GM19025 (cell line): Measurements from ENCODE around the gene RGS18.
"Not testable (repeated sequence)": the region's sequence is repeated elsewhere in the genome, so short reads cannot be mapped to it uniquely, and the experiment has no call there.

Experiments
- ATAC-seq: cut with Tn5 transposase; IDR thresholded peaks from one replicate; pipeline ENCODE4 v1.9.1; 2021; ENCODE audit warnings: mild to moderate bottlenecking, low read depth, moderate library complexity; ENCODE audit not compliant: unreplicated experiment

Gene RGS18, protein sequence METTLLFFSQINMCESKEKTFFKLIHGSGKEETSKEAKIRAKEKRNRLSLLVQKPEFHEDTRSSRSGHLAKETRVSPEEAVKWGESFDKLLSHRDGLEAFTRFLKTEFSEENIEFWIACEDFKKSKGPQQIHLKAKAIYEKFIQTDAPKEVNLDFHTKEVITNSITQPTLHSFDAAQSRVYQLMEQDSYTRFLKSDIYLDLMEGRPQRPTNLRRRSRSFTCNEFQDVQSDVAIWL

GRCh38 chr1:192158181-192158580 is at the start of gene RGS18:
TSS of gene RGS18 (plus strand) at chr1:192158462. CDS start at chr1:192158638, 176 bp downstream.
- no peak for ATAC-seq

- no peak for ATAC-seq
These were observed 48.7 kb upstream of the RGS18 start for GRCh38 chr1:192109576-192109975.

DNA sequence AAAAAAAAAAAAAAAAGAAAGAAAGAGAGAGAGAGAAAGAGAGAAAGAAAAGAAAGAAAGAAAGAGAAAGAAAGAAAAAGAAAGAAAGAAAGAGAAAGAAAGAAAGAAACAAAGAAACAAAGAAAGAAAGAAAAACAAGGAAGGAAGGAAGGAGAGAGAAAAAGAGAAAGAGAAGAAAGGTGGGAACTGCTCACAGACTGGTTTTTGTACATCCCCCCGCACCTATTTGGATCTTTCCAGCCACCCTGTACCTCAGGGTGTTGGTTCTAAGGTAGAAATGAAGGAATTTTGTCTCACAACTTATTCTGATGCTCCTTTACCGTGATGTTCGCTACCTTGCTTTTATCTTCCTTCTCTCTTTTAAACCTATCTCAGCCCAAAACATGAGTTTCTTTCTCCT is 43.3 kb upstream of the RGS18 start:
- ATAC-seq, result no peak

- no peak for ATAC-seq
These were observed 39.3 kb upstream of the RGS18 start for GRCh38 chr1:192118881-192119405.

GRCh38 chr1:192119701-192120100 is 38.6 kb upstream of the RGS18 start:
- no peak for ATAC-seq

- ATAC-seq, result no peak
These were observed 35.6 kb upstream of the RGS18 start for GRCh38 chr1:192122668-192123067.

- no peak for ATAC-seq
These were observed 35.0 kb upstream of the RGS18 start for GRCh38 chr1:192123212-192123611.

DNA sequence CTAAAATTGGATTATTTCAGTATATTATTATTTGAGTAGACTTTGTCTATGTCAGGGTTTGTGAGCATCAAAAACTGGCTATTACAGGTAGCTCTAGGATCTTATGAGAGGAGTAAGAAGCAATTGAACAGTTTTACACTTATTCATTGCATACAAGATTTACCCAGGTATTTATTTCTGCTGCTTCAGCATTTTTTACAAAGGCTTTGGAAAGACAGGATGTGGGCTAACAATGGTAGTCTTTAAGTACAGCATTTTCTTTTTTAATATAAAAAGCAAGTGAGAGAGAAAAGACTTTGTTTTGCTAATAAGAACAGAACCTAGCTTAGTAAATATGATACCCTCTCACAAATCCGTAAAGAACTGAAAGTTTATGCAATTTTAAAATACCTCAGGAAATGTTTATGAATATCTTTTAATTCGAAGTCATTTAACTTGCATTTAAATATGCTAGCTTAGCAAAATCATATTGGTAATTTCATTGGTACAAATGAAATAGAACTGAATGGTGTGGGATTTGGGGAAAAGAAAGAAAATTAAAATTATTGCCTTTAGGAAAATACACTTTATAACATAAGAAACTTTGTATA is 32.1 kb upstream of the RGS18 start:
- no peak for ATAC-seq

DNA sequence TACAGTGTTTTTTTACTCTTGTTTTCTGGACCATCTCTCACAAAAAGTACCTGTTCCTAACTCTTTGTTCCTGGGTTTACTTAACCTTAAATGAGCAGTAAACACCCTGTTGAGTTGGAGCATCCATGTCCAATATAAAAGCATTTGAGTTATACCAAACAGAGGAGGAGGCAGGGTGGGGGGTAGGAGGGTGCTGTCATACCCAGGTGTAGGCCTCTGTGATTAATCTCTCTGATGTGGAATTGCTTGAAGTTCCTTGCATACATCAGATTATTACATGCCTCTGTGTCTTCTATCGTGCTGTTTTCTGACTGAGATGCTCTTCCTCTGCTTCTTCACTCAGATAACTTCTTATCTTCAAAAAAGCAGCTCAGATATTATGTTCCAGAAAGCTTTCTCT is 28.1 kb upstream of the RGS18 start:
- no peak for ATAC-seq

DNA sequence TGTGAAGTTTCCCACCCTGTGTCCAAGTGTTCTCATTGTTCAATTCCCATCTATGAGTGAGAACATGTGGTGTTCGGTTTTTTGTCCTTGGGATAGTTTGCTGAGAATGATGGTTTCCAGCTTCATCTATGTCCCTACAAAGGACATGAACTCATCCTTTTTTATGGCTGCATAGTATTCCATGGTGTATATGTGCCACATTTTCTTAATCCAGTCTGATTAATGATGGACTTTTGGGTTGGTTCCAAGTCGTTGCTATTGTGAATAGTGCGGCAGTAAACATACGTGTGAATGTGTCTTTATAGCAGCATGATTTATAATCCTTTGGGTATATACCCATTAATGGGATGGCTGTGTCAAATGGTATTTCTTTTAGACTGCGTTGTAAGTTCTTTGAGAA is 27.4 kb upstream of the RGS18 start:
- not testable (repeated sequence) for ATAC-seq

- ATAC-seq, result no peak
These were observed 26.3 kb upstream of the RGS18 start for GRCh38 chr1:192131914-192132313.

DNA sequence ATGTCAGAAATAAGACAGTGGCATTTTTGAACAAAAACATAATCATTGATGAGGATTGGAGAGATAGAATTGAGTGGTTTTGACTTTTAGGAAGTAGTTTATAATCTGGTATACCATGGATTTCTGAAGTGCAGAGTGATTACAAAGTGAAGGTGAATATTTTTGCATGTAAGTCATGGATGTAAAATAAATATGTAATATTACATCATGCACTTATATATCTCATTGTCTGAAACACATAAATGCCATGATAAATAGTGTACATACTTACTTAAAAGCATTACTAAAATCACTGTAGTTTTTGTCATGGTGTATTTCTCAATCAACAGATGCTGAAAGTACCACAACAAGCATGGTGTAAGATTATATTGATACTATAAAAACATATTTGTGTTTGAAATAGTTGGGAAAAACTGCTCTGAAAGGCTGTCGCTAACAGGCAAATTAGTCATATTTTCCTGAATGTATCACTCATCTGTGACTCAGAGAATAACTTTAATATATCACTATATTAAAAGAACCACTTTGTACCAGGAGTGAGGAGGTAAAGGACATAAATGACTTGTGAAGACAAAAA is 24.8 kb upstream of the RGS18 start:
- ATAC-seq, result no peak

DNA sequence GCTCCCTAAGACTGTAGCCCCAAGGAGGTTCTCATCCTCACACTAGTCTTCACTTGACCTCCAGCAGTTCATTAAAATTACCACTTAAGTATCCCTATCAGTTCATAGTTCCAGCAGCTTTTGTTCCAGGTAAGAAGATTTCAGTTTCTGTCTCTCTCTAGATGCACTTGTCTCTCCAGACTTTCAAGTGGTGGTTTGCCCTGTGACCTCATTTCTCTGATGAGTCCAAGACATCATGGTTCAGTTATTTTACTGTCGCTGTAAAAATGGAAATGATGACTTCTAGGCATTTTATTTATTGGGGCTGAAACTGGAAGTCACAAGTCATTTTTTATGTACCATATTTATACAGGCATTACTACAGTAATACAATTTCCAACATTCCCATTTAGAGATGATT is 17.9 kb upstream of the RGS18 start:
- no peak for ATAC-seq

GRCh38 chr1:192147221-192147620 is 11.0 kb upstream of the RGS18 start:
- ATAC-seq, result no peak

DNA sequence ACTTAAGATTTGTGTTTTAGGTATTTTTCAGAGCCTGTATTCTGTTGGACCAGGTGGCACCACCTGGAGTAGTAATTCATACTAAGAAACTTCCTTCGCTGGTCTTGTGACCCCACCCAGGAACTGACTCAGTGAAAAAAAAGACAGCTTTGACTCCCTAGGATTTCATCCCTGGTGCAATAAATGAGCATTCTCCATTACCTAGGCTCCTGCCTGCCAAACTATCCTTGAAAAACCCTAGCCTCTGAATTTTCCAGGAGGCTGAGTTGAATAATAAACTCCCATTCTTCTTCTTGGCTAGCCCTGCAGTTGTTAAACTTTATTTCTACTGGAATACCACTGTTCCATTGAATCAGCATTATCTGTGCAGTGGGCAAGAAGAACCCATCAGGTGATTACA is 10.6 kb upstream of the RGS18 start:
- no peak for ATAC-seq

- ATAC-seq, result no peak
These were observed 7.1 kb upstream of the RGS18 start for GRCh38 chr1:192151176-192151575.

- no peak for ATAC-seq
These were observed 5.0 kb upstream of the RGS18 start for GRCh38 chr1:192153276-192153675.

- ATAC-seq, result no peak
These were observed 1.2 kb upstream of the RGS18 start for GRCh38 chr1:192157067-192157466.

GRCh38 chr1:192159014-192159413 is 752 bp downstream of the RGS18 start:
- ATAC-seq, result no peak

DNA sequence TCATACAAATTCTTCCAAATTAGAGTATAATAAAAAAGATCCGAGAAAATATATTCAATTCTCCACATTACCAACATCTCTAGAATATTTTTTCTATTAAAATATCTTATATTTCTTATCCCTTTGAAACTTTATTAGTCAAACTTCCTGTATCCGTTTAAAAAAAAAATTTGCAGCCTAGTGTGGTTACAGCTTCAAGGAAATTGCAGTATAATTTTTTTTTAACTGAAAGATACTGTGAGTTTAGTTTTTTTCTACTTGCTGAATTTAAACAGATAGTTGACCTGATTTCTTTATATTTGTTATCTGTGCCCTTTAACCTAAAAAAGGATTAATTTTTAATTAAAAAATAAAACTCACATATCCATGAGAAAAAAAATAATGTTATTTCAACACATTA is 1.5 kb downstream of the RGS18 start:
- ATAC-seq, result no peak

- ATAC-seq, result no peak
These were observed 1.9 kb downstream of the RGS18 start for GRCh38 chr1:192160196-192160595.

DNA sequence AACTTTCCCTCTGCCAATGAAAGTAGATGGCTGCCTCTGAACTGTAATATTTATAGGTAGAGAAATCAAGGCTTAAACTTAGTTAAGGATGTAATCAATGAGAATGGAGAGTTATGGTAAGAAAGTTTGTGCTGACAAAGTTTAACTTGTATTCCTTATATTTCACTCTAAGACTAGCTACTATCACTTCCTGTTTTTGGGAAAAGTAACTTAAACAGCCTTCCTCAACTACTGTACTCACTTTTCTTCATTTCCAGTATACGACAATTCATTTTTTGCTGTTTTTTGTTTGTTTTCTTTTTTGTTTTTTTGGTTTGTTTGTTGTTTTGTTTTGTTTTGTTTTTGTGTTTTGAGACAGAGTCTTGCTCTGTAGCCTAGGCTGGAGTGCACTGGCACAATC is 3.7 kb downstream of the RGS18 start:
- ATAC-seq, result no peak
